Measurements from ENCODE around the gene PEX14.
"Not testable (repeated sequence)": the region's sequence is repeated elsewhere in the genome, so short reads cannot be mapped to it uniquely, and the experiment has no call there.

Gene PEX14

DNA sequence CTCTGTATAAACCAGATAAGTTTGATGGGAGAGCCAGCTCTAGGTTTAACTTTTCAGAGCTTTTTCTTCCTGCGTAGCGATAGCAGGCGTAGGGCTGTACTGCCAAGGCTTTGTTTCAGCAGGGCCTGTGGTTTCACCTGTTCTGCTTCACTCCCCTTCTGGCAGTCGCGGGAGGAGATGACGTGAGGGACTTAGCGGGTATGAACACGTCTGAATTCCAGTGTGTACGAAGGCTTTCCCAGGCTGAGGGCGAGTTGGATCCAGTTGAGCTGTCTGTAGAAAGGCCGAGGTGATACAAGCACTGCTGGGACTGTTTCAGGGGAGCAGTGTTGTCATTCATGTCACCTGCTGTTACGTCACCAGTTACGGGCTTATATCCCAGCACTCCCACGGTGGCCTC is 21.2 kb downstream of the PEX14 start:
- DNase-seq = no peak

DNA sequence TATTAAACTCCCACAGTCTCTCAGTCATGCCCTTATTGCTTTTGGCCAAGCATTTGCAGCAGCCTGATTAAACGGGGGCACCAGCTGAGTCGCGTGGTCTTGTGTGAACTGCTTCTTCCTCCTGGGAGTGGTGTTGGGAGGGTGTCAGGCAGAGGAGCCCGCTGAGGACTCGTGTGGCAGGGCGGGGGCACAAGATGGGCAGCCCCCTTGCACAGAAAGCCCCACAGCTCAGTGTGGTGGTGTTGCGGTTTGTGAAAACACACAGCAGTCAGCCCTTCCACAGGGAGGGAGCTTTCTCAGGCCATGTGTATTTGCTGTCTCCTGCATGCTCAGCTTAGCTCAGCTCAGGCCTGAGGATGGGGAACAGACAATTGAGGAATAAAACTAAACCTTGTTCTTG is 22.4 kb downstream of the PEX14 start:
- no peak for DNase-seq

DNA sequence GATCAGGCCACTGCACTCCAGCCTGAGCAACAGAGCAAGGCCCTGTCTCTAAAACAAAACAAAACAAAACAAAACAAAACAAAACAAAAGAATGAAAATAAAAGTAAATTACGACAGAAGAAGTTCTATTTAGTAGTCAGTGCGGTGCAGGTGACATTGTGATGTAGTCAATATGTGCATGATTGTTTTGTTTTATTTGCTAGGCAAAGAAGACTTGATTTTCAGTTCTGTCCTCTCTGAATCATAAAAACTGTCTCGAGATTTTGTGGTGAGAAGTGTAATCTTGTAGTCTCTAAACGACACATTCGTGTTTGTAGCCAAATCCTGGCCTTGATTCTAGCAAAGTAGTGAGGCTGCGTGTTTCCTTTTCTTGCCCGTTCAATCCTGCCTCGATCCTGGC is 23.5 kb downstream of the PEX14 start:
- DNase-seq = no peak

DNA sequence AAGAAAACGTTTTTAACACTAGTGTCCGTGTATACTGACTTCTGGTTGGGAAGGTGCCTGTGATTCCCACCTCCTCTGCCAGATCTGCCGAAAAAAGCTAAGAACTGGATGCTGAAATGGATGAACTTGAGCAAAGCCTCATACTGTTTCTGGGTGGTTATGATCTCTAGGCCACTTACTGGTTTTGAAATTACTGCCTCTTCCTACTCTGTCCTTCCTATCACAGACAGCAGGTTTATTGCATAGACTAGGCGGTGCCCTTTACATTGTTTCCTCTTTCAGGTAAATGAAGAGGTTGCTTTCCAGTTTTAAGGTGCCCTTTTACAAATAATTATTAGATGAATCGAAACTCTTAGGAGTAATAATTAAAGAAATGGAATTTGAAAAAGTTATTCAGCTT is 27.5 kb downstream of the PEX14 start:
- DNase-seq = no peak

DNA sequence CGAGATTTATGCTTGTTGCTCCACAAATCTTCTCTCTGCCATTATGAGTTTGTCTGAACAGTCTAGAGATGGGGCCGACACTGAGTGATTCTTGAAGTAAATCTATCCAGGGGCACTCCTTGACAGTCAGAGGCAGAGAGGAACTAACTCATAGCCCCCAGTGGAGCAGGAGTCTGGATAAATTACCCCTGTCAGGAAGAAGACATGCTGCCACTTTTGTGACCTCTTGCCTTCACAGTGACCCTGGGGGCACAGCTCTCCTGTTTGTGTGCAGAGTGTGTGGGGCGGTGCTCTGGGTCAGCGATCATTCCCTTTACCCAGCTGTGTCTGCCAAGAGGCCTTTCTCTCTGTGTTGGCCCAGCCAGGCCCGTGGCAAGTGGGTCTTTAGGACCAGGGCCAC is 29.5 kb downstream of the PEX14 start:
- no peak for DNase-seq

DNA sequence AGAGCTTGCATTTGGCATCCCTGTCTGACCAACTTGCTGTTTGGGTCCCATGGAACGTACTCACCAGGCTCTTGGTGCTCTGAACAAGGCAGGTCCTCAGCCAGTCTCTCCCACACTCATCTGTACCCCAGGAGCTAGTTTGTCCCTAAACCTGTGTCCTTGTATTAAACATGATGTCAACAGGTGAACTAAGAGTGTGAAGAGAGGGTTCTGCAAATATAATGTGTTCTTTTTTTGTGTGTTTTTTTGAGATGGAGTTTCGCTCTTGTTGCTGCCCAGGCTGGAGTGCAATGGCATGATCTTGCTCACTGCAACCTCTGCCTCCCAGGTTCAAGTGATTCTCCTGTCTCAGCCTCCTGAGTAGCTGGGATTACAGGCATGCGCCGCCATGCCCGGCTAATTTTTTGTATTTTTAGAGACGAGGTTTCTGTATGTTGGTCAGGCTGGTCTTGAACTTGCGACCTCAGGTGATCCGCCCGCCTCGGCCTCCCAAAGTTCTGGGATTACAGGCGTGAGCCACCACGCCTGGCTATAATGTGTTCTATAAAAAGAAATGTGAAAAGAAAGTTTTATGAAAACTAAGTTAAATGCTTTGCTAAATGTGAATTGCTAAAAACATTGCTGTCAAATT is 31.4 kb downstream of the PEX14 start:
- DNase-seq = not testable (repeated sequence)

DNA sequence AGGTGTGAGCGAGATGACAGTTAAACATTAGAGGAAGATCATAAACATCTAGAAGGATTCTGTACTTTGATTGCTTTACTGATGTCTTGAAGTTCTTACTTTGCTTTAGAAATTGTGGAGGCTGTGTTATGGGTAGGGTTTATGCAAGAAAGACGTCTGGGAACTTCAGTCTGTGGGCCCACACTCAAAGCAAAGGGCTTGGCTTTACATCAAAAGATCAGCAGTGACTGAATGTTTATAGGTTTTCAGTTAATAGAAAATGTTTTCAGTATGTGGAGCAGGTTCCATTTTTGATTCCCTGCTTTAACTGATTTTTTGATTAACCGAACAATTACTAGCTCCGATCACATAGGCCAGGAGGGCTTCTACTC is 31.9 kb downstream of the PEX14 start:
- no peak for DNase-seq

DNA sequence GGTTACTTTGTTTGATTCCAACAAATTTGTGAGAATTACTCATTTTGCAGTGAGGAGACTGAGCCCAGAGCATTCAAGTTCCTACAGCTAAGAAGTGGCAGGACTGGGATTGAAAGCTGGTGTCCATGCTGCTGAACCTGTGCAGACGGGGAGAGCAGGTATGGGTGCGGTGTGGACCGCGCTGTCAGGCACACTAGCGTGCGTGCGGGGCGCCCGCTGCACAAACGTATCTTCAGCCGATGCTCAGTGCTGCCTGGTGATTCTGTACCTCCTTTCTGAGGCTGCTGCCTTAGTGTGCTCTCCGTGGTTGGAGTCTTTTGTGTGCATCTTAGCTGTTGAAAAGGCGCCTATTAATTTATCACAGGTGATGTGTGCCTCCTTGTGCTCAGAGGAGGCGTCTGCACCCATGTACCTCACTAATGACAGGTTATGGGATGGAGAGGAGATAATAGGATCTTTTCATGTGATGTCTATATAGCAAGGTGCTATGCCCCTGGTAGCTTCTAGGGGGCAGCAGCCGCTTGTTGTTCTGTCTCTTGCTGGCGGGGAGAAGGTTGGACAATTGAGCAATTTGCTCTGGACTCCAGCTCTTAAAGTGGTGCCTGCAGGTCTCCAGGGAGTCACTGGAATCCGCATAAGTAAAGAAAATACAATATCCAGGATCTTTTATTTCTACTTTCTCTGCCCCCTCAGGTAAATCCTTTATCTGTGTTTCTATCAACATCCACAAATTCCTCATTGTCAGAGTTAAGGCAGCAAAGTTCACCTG is 32.5 kb downstream of the PEX14 start:
- DNase-seq = no peak

DNA sequence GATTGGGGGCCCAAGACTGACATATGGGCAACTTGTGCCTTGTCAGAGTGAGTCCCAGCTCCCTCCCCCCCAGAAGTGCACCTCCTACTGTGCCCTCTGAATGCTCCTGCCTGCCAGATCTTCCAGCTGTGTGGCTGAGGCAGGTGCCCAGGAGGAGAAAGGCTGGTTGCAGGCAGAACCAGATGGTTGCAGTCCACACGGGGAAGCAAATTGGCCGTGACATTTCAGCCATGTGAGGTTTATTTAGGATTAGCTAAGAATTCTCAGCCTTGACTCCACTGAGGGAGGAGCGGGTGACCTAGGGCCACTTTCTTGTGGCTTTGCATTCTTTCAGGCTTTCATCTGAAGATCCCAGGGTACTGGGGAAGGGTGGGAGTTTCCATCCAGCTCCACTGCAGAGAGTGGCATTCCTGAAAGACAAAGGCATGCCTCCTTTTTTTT is 33.8 kb downstream of the PEX14 start:
- DNase-seq = no peak

DNA sequence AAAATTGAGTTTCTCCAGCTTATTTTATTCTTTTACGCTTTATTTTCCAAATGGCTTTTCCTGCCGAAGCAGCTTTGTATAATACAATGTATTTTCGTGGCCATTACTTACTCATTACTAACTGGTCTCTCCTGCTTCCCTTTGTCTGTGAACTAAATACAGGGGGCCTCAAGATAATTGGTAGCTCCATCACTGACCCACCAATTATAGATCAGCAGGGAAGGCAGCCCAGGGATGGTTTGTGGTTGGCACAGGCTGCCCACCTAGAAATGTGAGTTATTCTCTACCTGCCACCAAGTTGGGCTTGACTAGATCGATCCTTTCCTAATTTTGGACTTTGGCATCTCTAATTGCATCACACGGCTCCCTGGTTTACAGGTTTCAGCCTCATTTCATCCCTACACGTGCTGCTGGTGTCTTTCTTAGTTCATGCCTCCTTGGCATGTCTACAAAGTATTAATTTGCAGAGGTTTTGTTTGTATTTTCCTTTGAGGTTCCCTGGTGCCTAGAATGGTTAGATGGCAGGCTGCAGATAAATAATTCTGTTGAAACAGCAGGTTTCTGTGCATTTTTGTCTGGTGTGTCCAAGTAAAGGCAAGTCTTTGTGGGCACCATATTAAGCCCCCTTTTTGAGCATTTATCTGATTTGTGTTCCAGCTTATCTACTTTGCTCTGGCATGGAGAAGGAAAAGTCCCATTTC is 35.2 kb downstream of the PEX14 start:
- no peak for DNase-seq

DNA sequence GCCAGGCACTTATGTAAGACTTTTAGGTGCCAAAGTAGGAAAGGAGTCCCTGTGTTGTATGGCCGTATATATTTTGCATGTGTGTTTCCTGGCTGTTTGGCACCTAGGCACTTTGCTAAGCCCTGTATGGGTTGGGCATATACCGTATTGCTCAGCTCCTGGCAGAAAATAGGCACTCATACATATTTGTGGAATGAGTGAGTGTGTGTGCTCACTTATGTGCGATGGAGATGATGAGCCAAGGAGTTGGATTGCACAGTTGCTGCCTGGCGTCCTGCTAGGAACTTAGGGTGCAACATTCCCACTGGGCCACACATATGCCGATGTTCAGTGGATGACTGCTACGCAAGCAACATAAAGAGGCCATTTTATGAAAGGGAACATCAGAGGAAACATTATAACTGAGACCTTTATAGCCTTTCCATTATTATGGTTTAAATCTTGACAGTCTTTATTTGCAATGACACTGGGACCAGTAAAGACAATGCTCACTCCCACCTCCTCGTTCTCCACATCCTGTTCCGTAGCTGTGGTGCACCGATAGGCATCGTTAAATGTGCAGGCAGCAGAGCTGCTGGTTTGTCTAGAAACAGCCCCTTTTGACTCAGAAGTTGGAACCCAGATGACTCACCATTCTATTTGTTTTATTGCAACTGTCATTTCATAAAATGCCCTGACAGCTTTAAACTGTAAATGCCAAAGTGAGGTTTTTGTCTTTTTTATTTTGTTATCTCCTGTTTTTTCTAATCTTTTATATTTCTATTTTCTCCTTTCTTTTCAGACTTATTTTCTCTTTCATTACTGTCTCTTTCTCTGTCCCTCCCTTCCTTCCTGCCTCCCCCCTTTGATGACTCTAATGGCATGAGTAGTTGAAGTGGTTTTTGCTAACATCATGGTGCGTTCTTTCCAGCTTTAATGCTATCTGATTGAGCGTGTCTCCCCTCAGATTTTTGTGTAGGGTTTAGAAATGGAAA is 36.1 kb downstream of the PEX14 start:
- no peak for DNase-seq

DNA sequence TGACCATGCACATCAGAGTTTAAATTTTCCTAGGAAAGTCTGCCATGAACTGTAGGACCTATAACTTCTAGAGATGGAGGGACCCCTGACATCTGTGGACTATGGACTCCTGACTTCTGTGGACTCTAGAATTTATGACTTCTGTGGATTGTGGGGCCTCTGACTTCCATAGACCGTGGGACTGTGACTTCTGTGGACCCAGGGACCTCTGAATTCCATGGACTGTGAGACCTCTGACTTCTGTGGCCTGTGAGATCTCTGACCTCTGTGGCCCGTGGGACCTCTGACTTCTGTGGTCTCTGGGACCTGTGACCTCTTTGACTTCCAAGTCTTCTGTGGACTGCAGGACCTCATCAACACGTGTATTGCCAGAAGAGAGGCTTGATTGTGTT is 36.7 kb downstream of the PEX14 start:
- no peak for DNase-seq

DNA sequence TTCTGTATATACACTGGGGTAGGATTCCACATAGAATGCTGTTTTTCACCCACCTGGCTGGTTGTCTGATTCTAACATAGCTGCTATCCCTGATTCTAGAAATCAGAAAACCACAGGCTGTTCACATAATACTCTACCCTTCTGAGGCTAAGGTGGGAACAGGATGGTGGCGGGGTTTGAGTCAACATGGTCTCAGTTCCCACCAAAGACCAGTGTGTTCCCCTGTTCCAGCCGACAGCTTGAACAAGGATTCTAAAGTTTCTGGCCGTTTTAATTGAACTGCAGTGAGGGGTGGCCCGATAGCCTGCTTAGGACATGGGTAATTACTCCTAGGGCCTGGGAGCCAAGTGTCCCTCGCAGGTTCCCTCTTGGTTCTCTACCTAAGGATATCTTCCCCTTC is 38.4 kb downstream of the PEX14 start:
- no peak for DNase-seq

DNA sequence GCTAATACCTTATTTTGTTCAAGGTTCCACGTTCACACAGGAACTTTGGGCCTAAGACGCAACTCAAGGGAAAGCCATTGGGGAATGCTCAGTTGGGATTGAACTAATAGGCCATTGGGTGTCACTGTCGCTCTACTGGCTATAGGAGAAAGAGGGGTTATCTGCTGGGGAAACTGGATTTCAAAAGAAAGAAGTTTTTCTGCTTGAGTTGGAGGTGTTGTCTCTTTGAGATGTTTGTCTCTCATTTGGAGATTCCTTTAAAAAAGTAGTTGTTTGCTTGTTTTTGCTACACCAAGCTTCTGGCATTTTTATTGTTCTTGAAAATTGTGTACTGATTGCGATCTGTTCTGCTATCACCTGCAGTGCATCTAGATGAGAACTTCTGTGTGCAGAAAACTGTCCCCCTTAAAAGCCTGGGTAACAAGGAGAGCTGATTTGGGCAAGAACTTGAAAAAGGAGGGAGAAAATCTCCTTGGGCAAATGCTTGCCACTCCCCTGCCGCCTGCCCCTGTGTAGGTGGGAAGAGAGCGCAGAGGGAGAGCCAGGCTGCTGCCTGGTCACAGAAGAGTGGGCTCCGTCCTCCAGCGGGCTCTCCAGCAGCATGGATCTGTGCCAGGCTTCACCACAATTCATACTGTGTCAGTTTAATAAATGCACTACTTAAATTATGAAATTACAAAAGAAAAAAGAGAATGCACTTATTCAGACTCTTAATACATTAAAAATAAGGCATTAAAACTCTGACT is 39.9 kb downstream of the PEX14 start:
- no peak for DNase-seq

DNA sequence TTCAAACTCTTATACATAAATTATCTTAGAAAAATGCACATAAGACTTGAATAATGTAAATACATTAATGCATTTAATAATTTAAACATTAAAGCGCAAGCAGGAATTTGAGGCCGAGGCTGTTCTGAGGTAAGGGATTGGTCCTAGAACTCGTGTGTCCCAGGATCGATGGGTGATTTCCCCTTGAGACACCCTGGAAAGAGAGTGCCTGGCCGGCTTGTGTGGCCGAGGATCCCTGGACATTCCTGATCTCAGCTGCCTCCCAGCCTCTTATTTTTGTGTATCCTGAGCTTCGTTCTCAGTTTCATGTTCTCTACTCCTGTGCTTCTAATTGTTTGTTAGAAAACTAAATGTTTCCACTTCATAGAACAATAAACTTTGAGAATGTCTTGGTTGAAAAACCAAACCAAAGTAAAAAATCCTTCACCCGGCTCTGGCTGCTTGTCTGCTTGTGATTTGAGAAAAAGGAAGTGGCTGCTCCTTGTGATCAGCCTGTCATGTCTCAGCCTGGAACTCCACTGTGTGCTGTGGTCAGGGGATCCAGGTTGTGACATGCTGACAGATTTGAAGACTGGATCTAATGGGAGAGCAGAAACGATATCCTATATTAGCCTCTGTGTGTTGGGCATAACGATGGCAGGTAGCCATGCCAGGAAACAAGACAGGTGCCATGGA is 40.7 kb downstream of the PEX14 start:
- no peak for DNase-seq

DNA sequence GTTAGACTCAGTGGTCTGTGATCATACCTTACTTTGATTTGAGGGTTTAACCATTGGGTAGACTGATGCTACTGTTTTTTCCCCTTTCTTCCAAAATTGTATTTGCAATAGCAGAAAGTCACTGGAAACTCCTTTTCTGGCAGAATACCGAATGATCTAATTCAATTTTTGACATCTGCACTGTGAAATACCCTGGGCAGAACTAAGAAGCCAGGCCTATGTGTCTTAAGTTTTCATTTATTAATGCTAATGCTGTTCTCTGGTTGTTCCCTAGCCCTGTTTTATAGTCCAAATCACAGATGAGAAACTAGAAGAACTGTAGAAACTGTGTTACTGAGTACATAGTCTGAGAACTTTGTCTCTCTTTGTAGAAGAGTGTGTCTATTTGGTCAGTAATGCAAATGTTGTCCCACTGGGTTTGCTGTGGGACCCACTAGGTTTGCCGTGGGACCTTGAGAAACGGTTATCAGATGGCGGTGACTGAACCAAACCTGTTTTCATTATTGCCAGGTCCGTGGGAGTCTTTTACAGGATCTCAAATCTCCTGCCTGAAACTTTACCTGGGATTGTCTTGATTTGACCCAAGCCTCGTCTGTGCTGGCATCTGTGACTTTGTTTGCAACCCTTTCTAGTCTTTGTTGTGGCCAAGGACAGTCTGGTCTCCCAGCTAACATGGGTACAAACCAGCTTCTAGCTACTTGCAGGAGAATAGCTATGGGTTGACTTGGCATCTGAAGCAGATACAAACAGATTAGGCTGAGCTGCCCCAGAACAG is 41.4 kb downstream of the PEX14 start:
- DNase-seq = no peak

DNA sequence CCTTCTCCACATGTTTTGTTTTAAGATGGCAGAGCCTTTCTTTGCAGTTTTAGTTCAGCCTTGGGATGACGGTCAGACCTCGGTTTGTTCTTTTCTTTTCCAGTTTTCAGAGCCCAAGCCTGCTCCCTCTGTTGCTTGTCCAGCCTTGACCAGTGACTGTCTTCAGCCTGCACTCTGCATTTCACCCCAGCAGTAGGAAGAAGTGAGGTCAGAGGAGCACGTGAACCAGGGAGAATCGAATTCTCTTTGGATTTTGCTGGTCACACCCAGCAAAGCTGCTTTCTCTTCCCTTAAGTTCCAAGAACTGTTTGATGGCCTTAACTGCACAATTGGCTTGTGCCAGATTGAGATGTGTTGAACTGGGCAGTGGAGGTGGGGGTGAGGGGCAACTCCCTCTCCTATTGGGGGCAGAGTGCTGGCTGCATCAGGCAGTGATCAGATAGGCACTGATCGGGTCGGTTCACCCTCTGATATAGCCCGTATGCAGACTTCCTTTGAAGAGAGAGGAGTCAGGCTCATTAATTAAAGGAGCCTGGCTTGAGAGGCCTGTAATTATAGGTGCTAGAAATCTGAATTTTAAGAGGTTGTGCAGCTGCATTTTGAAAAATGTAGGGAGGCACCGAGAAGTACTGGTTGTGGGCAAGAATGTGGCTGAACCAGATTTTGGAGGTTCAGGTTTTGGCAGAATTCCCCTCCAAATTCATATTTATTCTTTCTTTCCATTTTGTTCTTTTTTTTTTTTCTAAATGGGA is 42.4 kb downstream of the PEX14 start:
- DNase-seq = no peak

DNA sequence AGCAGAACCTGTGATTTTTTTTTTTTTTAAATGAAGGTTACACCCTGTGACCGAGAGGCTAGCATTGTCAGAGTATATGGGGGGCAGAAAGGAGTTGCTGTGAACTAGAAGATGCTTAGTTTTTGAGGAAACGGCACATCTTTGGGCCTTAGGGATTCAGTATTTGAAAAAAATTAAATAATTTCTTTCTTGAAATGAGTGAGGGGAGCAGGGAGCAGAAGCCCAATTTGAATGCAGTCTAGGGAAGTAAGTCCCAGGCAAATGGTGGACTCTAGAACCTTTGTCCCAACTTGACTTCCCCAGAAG is 42.9 kb downstream of the PEX14 start:
- DNase-seq = no peak

DNA sequence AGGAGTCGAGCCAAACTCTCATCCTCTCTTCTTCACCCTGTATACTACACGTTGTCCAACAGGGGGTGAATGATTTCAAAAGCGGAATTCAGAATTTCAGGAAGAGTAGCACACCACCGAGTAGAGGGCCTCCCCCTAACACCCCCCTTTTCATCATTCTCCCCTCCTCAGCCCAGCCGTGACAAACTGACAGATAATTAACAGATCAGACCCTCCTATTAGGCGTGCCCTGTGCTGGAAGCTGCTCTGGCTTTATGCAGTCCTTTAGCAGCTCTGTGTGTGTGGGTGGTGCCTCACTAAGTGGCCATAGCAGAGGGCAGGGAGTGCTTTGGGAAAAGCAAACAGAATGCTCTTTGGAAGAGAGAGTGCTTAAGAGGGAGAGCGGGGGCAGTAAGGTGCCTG is 44.3 kb downstream of the PEX14 start:
- no peak for DNase-seq

DNA sequence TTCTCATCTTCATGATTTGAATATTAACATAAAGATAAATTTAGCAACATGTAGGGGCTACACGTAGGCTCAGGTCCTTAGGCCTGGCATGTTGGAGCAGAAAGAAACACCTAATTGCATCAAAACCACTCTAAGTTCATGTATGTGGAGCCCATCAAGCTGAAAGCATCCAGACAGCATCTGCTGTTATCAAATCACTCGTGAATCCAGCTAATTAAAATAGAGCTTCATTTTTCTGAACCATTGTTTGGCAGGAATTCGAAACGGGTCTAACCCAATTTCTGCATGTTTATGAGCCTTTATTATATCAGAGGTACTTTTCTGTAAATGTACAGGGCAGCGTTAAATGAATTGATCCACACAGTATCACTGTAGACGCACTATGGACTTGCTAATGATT is 45.7 kb downstream of the PEX14 start:
- no peak for DNase-seq

Data from right forelimb (tissue), 1 donor.